Osteocyte (in vitro differentiated cells): ENCODE data around the gene VPS37B. TPM values are rescaled to one million over a fixed set of nuclear protein-coding genes. Genes with fewer than 3 reads are reported as not detected.
"Not testable (repeated sequence)": the region's sequence is repeated elsewhere in the genome, so short reads cannot be mapped to it uniquely, and the experiment has no call there.

ENCODE experiments used
- DNase-seq: peaks from one replicate; pipeline ENCODE4 v3.0.0; 2021; ENCODE audit warnings: mixed read lengths; ENCODE audit not compliant: unreplicated experiment; ENCODE audit errors: extremely low spot score
- H3K27ac Mint-ChIP-seq: one replicate; pipeline ENCODE4 v1.8.0; 2021; ENCODE audit warnings: mild to moderate bottlenecking, mixed read lengths; ENCODE audit not compliant: unreplicated experiment
- H3K27me3 Mint-ChIP-seq: one replicate; pipeline ENCODE4 v1.8.0; 2021; ENCODE audit warnings: mixed read lengths; ENCODE audit not compliant: unreplicated experiment
- H3K36me3 Mint-ChIP-seq: one replicate; pipeline ENCODE4 v1.8.0; 2021; ENCODE audit warnings: mixed read lengths; ENCODE audit not compliant: unreplicated experiment
- H3K4me1 Mint-ChIP-seq: one replicate; pipeline ENCODE4 v1.8.0; 2021; ENCODE audit warnings: mixed read lengths; ENCODE audit not compliant: unreplicated experiment
- H3K4me3 Mint-ChIP-seq: one replicate; pipeline ENCODE4 v1.8.0; 2021; ENCODE audit warnings: mild to moderate bottlenecking, moderate library complexity, mixed read lengths; ENCODE audit not compliant: unreplicated experiment
- H3K9me3 Mint-ChIP-seq: one replicate; pipeline ENCODE4 v1.8.0; 2021; ENCODE audit warnings: mixed read lengths; ENCODE audit not compliant: unreplicated experiment
- CTCF ChIP-seq: fragments of 200-600 bp; sonication (generic); IDR thresholded peaks from 2 replicates; pipeline ENCODE4 v1.5.0; 2021; ENCODE audit warnings: antibody characterized with exemption, mild to moderate bottlenecking, moderate library complexity
- total RNA-seq: library from RNA; stranded (reverse); gene quantifications from 2 replicates; pipeline ENCODE4 v1.2.1, GENCODE V29; 2021

The VPS37B gene
- total RNA-seq, 1 donor from 2014 or later = 27.5 TPM

GRCh38 chr12:122920687-122921086 is 24.8 kb upstream of the VPS37B start:
- no peak for DNase-seq
- no peak overlapping the region for H3K4me3 Mint-ChIP-seq
- H3K9me3 Mint-ChIP-seq = no peaks in the 10 kb centered on the region
- TF ChIP-seq CTCF = no peak
- no peak overlapping the region for H3K27ac Mint-ChIP-seq
- no peaks in the 10 kb centered on the region for H3K36me3 Mint-ChIP-seq
- H3K4me1 Mint-ChIP-seq = peaks cover 27% of the 10 kb centered on the region
- no peaks in the 10 kb centered on the region for H3K27me3 Mint-ChIP-seq

- TF ChIP-seq CTCF = no peak
- Mint-ChIP-seq H3K27ac (no peak overlapping the region), H3K9me3 (no peaks in the 10 kb centered on the region), H3K36me3 (no peaks in the 10 kb centered on the region), H3K4me3 (no peak overlapping the region), H3K4me1 (peaks cover 27% of the 10 kb centered on the region), H3K27me3 (no peaks in the 10 kb centered on the region)
- no peak for DNase-seq
Measured at GRCh38 chr12:122918827-122919226, 22.9 kb upstream of the VPS37B start.

- no peaks in the 10 kb centered on the region for H3K36me3 Mint-ChIP-seq
- no peak for DNase-seq
- H3K4me1 Mint-ChIP-seq = peaks cover 27% of the 10 kb centered on the region
- H3K4me3 Mint-ChIP-seq = no peak overlapping the region
- no peaks in the 10 kb centered on the region for H3K27me3 Mint-ChIP-seq
- H3K27ac Mint-ChIP-seq = peak overlapping the region; percentile 56
- TF ChIP-seq CTCF = no peak
- H3K9me3 Mint-ChIP-seq = no peaks in the 10 kb centered on the region
Measured at GRCh38 chr12:122917507-122918121, 21.7 kb upstream of the VPS37B start.

- Mint-ChIP-seq H3K4me3 (no peak overlapping the region), H3K27ac (peak overlapping the region; percentile 64), H3K27me3 (no peaks in the 10 kb centered on the region), H3K4me1 (peaks cover 10% of the 10 kb centered on the region), H3K36me3 (no peaks in the 10 kb centered on the region), H3K9me3 (no peaks in the 10 kb centered on the region)
- no peak for DNase-seq
- TF ChIP-seq CTCF = no peak
Measured at GRCh38 chr12:122909442-122910288, 13.7 kb upstream of the VPS37B start.

- H3K27me3 Mint-ChIP-seq = peaks cover under 1% of the 10 kb centered on the region
- no peaks in the 10 kb centered on the region for H3K36me3 Mint-ChIP-seq
- H3K4me1 Mint-ChIP-seq = peaks cover 10% of the 10 kb centered on the region
- H3K4me3 Mint-ChIP-seq = no peak overlapping the region
- no peak overlapping the region for H3K27ac Mint-ChIP-seq
- no peaks in the 10 kb centered on the region for H3K9me3 Mint-ChIP-seq
- TF ChIP-seq CTCF = no peak
- DNase-seq = no peak
Measured at GRCh38 chr12:122908915-122909314, 13.0 kb upstream of the VPS37B start.

GRCh38 chr12:122905258-122905657 is 9.3 kb upstream of the VPS37B start:
- H3K4me3 Mint-ChIP-seq = not testable (repeated sequence)
- peaks cover 13% of the 10 kb centered on the region for H3K27me3 Mint-ChIP-seq

More at GRCh38 chr12:122905258-122905657, 9.3 kb upstream of the VPS37B start:
- not testable (repeated sequence) for H3K36me3 Mint-ChIP-seq, H3K27ac Mint-ChIP-seq, DNase-seq, H3K4me1 Mint-ChIP-seq, H3K9me3 Mint-ChIP-seq
